SK-N-SH treated with all-trans-retinoic acid at 6 μM for 48 hours (cell line): ENCODE measurements around the gene MMD.

ENCODE experiments used
- ATAC-seq: fragments of 200-7000 bp; cut with Tn5 transposase; 3 replicates; pipeline ENCODE4 v1.9.1; 2020; ENCODE audit warnings: mild to moderate bottlenecking, moderate library complexity
- ARNTL ChIP-seq: fragments of 450-650 bp; formaldehyde crosslinking; IDR thresholded peaks from 2 replicates; pipeline ENCODE4 v1.5.0; 2020; ENCODE audit warnings: low read depth, mild to moderate bottlenecking, moderate library complexity, borderline replicate concordance
- BACH2 ChIP-seq: fragments of 250-450 bp; sonication (Bioruptor Pico); IDR thresholded peaks from 2 replicates; pipeline ENCODE4 v1.9.0; 2021; ENCODE audit warnings: mild to moderate bottlenecking, borderline replicate concordance
- CREB5 ChIP-seq: fragments of 250-450 bp; sonication (Bioruptor Pico); IDR thresholded peaks from 2 replicates; pipeline ENCODE4 v1.5.1; 2020; ENCODE audit warnings: low read depth, mild to moderate bottlenecking, moderate library complexity
- CSDC2 ChIP-seq: fragments of 250-450 bp; sonication (Bioruptor Pico); IDR thresholded peaks from 2 replicates; pipeline ENCODE4 v1.5.0; 2020; ENCODE audit warnings: mild to moderate bottlenecking, moderate library complexity
- ESRRG ChIP-seq: fragments of 250-450 bp; sonication (Bioruptor Pico); IDR thresholded peaks from 2 replicates; pipeline ENCODE4 v1.6.1; 2021; ENCODE audit warnings: mild to moderate bottlenecking
- GLIS3 ChIP-seq: fragments of 250-450 bp; sonication (Bioruptor Pico); IDR thresholded peaks from 2 replicates; pipeline ENCODE4 v1.5.0; 2020; ENCODE audit warnings: mild to moderate bottlenecking, moderate library complexity
- ISL1 ChIP-seq: fragments of 250-450 bp; sonication (Bioruptor Pico); IDR thresholded peaks from 2 replicates; pipeline ENCODE4 v2.1.2; 2022; ENCODE audit warnings: mild to moderate bottlenecking, moderate library complexity
- PPARA ChIP-seq: fragments of 250-450 bp; sonication (Bioruptor Pico); IDR thresholded peaks from 2 replicates; pipeline ENCODE4 v1.5.0; 2020; ENCODE audit warnings: mild to moderate bottlenecking, borderline replicate concordance
- RARB ChIP-seq: fragments of 250-450 bp; sonication (Bioruptor Pico); IDR thresholded peaks from 2 replicates; pipeline ENCODE4 v1.8.0; 2021; ENCODE audit warnings: mild to moderate bottlenecking, moderate library complexity
- SNAI2 ChIP-seq: fragments of 250-450 bp; sonication (Bioruptor Pico); IDR thresholded peaks from 2 replicates; pipeline ENCODE4 v1.5.0; 2020; ENCODE audit warnings: mild to moderate bottlenecking, moderate library complexity
- TCF4 ChIP-seq: fragments of 250-450 bp; sonication (Bioruptor Pico); IDR thresholded peaks from 2 replicates; pipeline ENCODE4 v1.8.0; 2021; ENCODE audit warnings: mild to moderate bottlenecking, moderate library complexity, borderline replicate concordance
- TOX ChIP-seq: fragments of 250-450 bp; sonication (Bioruptor Pico); IDR thresholded peaks from 2 replicates; pipeline ENCODE4 v1.8.0; 2021; ENCODE audit warnings: mild to moderate bottlenecking, moderate library complexity, borderline replicate concordance
- TSHZ2 ChIP-seq: fragments of 250-450 bp; sonication (Bioruptor Pico); IDR thresholded peaks from 2 replicates; pipeline ENCODE4 v1.5.0; 2020; ENCODE audit warnings: mild to moderate bottlenecking, moderate library complexity
- ZC3H10 ChIP-seq: fragments of 250-450 bp; sonication (Bioruptor Pico); IDR thresholded peaks from 2 replicates; pipeline ENCODE4 v1.5.1; 2021; ENCODE audit warnings: mild to moderate bottlenecking, moderate library complexity
- ZFP3 ChIP-seq: fragments of 250-450 bp; sonication (Bioruptor Pico); IDR thresholded peaks from 2 replicates; pipeline ENCODE4 v1.5.0; 2020; ENCODE audit warnings: mild to moderate bottlenecking, moderate library complexity
- ZFP30 ChIP-seq: fragments of 450-650 bp; formaldehyde crosslinking; IDR thresholded peaks from 2 replicates; pipeline ENCODE4 v1.5.0; 2022; ENCODE audit warnings: mild to moderate bottlenecking, moderate library complexity
- ZNF565 ChIP-seq: fragments of 450-650 bp; formaldehyde crosslinking; conservative IDR thresholded peaks from 2 replicates; pipeline ENCODE4 v1.5.0; 2020; ENCODE audit warnings: low read depth, mild to moderate bottlenecking, moderate library complexity
- ZNF8 ChIP-seq: fragments of 450-650 bp; formaldehyde crosslinking; IDR thresholded peaks from 2 replicates; pipeline ENCODE4 v1.5.0; 2020; ENCODE audit warnings: mild to moderate bottlenecking, moderate library complexity
- TF ChIP-seq, protein P1 (sequence below): fragments of 250-450 bp; sonication (Bioruptor Pico); IDR thresholded peaks from 2 replicates; pipeline ENCODE4 v1.8.0; 2021; ENCODE audit warnings: low read depth, mild to moderate bottlenecking, moderate library complexity, borderline replicate concordance
- TF ChIP-seq, protein P2 (sequence below): fragments of 250-450 bp; sonication (Bioruptor Pico); IDR thresholded peaks from 2 replicates; pipeline ENCODE4 v1.8.0; 2020; ENCODE audit warnings: mild to moderate bottlenecking, moderate library complexity, borderline replicate concordance

The MMD gene

DNA sequence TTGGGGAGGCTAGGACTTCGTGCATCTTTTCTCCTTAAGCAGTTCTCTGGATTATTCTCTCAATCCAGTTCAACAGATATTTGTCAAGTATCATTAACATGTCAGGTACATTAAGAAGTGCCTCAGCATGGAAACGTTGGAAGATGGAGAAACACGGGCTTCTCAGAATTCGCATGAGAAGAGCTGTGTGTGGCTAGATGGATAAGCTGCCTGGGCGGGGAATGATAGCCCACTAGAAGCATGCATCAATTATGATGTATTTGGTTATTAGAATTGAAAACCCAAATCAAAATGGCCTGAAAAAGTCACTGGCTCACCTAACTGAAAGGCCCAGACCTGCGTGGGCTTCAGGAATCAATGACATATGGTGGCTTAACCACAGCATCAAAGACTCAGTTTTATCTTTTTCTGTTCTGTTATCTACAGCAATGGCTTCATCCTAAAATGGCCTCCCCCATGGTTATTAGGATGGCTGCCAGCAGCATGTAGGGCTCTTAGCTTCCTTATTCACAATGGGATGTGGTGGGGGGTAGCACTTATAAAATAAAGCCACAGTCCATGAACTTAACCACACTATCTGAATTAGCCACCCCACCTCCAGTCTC lies 43.9 kb downstream of the MMD start:
- TF ChIP-seq CREB5 (no peak), BACH2 (CRISPR knock-in tag) (no peak), ZFP30 (CRISPR knock-in tag) (no peak), ESRRG (CRISPR knock-in tag) (no peak), ZC3H10 (CRISPR knock-in tag) (no peak), ZNF8 (CRISPR knock-in tag) (no peak), PPARA (CRISPR knock-in tag) (no peak)
- no peak for ATAC-seq

DNA sequence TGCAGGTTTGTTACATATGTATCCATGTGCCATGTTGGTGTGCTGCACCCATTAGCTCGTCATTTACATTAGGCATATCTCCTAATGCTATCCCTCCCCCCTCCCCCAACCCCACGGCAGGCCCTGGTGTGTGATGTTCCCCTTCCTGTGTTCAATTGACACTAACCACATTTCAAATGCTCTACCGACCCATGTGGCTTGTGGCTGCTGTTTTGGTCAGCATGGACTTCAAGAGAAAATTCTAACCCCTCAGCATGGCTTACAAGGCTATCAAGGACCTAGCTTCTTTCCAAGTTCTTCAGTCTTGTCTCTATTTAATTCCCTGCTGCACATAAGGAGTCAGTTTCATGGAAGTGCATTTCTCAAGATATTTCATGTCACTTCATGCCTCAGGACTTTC lies 52.9 kb downstream of the MMD start:
- no peak for ATAC-seq

DNA sequence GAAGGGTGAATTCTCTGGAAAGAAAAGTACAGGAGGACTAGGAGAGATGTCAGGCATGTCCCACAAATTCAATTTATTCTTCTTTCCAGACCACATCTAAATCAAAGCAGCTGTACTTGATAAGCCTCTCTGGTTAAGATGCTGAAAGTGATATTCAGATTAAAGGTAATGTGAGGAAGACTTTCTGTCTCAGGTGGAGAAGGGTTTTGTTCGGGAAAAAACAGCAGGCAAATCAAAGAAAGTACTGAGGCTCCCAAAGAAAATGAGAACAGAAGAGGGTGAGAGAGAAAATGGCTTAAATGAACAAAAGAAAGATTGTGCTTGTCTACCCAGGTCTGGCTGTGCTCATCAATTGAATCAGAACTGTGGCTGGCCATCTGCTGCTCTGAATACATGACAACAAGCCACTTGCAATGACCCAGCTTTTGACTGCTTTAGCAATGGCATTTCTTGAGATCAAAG lies 55.6 kb downstream of the MMD start:
- peak; percentile 44; the same call in 2 of the 3 replicates for ATAC-seq
- TF ChIP-seq TSHZ2: peak; percentile 86; the same call in 1 of the 2 replicates
- TF ChIP-seq ISL1 (CRISPR knock-in tag): 0 out of 2 replicates have a peak, but pooled peaks have one; percentile 16
- TF ChIP-seq TCF4 (CRISPR knock-in tag): peak; percentile 97
- no peak for TF ChIP-seq SNAI2 (CRISPR knock-in tag)

More for the DNA sequence above, 52.9 kb downstream of the MMD start:
- TF ChIP-seq TCF4 (CRISPR knock-in tag): no peak
- no peak for TF ChIP-seq CSDC2 (CRISPR knock-in tag)
- no peak for TF ChIP-seq TSHZ2
- TF ChIP-seq TOX: no peak
- no peak for TF ChIP-seq BACH2 (CRISPR knock-in tag)
- TF ChIP-seq ZNF565 (CRISPR knock-in tag): no peak
- TF ChIP-seq ZFP3 (CRISPR knock-in tag): no peak
- no peak for TF ChIP-seq ESRRG (CRISPR knock-in tag)
- no peak for TF ChIP-seq GLIS3
- TF ChIP-seq ZC3H10 (CRISPR knock-in tag): no peak
- TF ChIP-seq ZFP30 (CRISPR knock-in tag): no peak
- no peak for TF ChIP-seq SNAI2 (CRISPR knock-in tag)
- TF ChIP-seq CREB5: no peak

- ATAC-seq: no peak
- TF ChIP-seq ZFP30 (CRISPR knock-in tag) (no peak), ZC3H10 (CRISPR knock-in tag) (no peak), SNAI2 (CRISPR knock-in tag) (no peak), CSDC2 (CRISPR knock-in tag) (no peak), RARB (CRISPR knock-in tag) (no peak), ESRRG (CRISPR knock-in tag) (no peak), TSHZ2 (no peak), ARNTL (CRISPR knock-in tag) (no peak)
- TF ChIP-seq, protein P1, sequence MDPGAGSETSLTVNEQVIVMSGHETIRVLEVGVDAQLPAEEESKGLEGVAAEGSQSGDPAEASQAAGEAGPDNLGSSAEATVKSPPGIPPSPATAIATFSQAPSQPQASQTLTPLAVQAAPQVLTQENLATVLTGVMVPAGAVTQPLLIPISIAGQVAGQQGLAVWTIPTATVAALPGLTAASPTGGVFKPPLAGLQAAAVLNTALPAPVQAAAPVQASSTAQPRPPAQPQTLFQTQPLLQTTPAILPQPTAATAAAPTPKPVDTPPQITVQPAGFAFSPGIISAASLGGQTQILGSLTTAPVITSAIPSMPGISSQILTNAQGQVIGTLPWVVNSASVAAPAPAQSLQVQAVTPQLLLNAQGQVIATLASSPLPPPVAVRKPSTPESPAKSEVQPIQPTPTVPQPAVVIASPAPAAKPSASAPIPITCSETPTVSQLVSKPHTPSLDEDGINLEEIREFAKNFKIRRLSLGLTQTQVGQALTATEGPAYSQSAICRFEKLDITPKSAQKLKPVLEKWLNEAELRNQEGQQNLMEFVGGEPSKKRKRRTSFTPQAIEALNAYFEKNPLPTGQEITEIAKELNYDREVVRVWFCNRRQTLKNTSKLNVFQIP (CRISPR knock-in tag): no peak
- TF ChIP-seq, protein P2, sequence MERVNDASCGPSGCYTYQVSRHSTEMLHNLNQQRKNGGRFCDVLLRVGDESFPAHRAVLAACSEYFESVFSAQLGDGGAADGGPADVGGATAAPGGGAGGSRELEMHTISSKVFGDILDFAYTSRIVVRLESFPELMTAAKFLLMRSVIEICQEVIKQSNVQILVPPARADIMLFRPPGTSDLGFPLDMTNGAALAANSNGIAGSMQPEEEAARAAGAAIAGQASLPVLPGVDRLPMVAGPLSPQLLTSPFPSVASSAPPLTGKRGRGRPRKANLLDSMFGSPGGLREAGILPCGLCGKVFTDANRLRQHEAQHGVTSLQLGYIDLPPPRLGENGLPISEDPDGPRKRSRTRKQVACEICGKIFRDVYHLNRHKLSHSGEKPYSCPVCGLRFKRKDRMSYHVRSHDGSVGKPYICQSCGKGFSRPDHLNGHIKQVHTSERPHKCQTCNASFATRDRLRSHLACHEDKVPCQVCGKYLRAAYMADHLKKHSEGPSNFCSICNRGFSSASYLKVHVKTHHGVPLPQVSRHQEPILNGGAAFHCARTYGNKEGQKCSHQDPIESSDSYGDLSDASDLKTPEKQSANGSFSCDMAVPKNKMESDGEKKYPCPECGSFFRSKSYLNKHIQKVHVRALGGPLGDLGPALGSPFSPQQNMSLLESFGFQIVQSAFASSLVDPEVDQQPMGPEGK: no peak
Measured at GRCh38 chr17:55363033-55363432, 58.6 kb downstream of the MMD start.
